MM.1S (cell line): ENCODE measurements around the gene RFX2.

Experiments
- DNase-seq: peaks from one replicate; pipeline ENCODE4 v3.0.0-alpha.2; 2015
- H2AFZ ChIP-seq: fragments of 300-600 bp; sonication (generic); 2 replicates; pipeline ENCODE4 v1.6.0; 2016; ENCODE audit warnings: antibody characterized with exemption, low read length
- H3F3A ChIP-seq: fragments of 300-600 bp; sonication (generic); 2 replicates; pipeline ENCODE4 v1.6.1; 2016; ENCODE audit warnings: mild to moderate bottlenecking, antibody characterized with exemption, low read length, moderate library complexity, mixed read lengths; ENCODE audit not compliant: insufficient read depth
- H3K27ac ChIP-seq: fragments of 300-600 bp; sonication (generic); 2 replicates; pipeline ENCODE4 v1.5.1; 2016; ENCODE audit warnings: mild to moderate bottlenecking, low read length
- H3K27me3 ChIP-seq: fragments of 300-600 bp; sonication (generic); replicated peaks from 2 replicates; pipeline ENCODE4 v1.6.0; 2016; ENCODE audit warnings: low read length; ENCODE audit not compliant: insufficient read depth
- H3K36me3 ChIP-seq: fragments of 300-600 bp; sonication (generic); replicated peaks from 2 replicates; pipeline ENCODE4 v1.6.1; 2016; ENCODE audit warnings: mild to moderate bottlenecking, low read length, mixed read lengths; ENCODE audit not compliant: insufficient read depth
- H3K4me1 ChIP-seq: fragments of 300-600 bp; sonication (generic); 2 replicates; pipeline ENCODE4 v1.6.1; 2016; ENCODE audit warnings: low read length, mixed read lengths
- H3K4me2 ChIP-seq: fragments of 300-600 bp; sonication (generic); 2 replicates; pipeline ENCODE4 v1.6.0; 2016; ENCODE audit warnings: low read depth, low read length
- H3K4me3 ChIP-seq: fragments of 300-600 bp; sonication (generic); 2 replicates; pipeline ENCODE4 v1.5.1; 2016; ENCODE audit warnings: low read length, mixed read lengths
- H3K79me2 ChIP-seq: fragments of 300-600 bp; sonication (generic); 2 replicates; pipeline ENCODE4 v1.6.1; 2016; ENCODE audit warnings: mixed run types, low read length, mixed read lengths
- H3K9ac ChIP-seq: fragments of 300-600 bp; sonication (generic); 2 replicates; pipeline ENCODE4 v1.6.1; 2016; ENCODE audit warnings: low read length, mixed read lengths
- H3K9me2 ChIP-seq: fragments of 300-600 bp; sonication (generic); replicated peaks from 2 replicates; pipeline ENCODE4 v1.6.1; 2016; ENCODE audit warnings: mild to moderate bottlenecking, low read length, mixed read lengths; ENCODE audit not compliant: insufficient read depth
- H3K9me3 ChIP-seq: fragments of 300-600 bp; sonication (generic); replicated peaks from 2 replicates; pipeline ENCODE4 v1.6.1; 2016; ENCODE audit warnings: mild to moderate bottlenecking, low read length, mixed read lengths; ENCODE audit not compliant: insufficient read depth
- H4K20me1 ChIP-seq: fragments of 300-600 bp; sonication (generic); 2 replicates; pipeline ENCODE4 v1.6.1; 2016; ENCODE audit warnings: mild to moderate bottlenecking, low read length, moderate library complexity, mixed read lengths; ENCODE audit not compliant: insufficient read depth
- EZH2 ChIP-seq: fragments of 300-600 bp; sonication (generic); optimal IDR thresholded peaks from 2 replicates; pipeline ENCODE3; 2017; ENCODE audit warnings: low read depth, mild to moderate bottlenecking, antibody characterized with exemption, low read length, mixed read lengths
- EZH2phosphoT487 ChIP-seq: fragments of 300-600 bp; sonication (generic); IDR thresholded peaks from 2 replicates; pipeline ENCODE4 v1.6.1; 2018; ENCODE audit warnings: antibody characterized with exemption, low read length
- TF ChIP-seq, protein P1 (sequence below): fragments of 300-600 bp; sonication (generic); IDR thresholded peaks from 2 replicates; pipeline ENCODE4 v1.5.1; 2016; ENCODE audit warnings: antibody characterized with exemption, low read length, mixed read lengths

Gene RFX2

DNA sequence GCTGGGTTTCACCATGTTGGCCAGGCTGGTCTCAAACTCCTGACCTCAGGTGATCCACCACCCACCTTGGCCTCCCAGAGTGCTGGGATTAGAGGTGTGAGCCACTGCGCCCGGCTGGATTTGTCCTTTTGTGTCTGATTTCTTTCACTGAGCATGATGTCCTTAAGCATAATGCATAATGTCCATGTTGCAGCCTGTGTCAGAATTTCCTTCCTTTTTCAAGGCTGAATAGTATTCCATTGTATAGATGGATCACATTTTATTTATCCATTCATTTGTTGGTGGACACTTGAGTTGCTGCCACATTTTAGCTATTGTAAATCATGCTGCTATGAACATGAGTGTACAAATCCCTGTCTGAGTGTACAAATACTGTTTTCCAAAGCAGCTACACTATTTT, 25.5 kb downstream of the RFX2 start:
- no peak overlapping the region for H3K4me3 ChIP-seq
- no peak for TF ChIP-seq EZH2phosphoT487
- no peak for TF ChIP-seq EZH2
- TF ChIP-seq, protein P1, sequence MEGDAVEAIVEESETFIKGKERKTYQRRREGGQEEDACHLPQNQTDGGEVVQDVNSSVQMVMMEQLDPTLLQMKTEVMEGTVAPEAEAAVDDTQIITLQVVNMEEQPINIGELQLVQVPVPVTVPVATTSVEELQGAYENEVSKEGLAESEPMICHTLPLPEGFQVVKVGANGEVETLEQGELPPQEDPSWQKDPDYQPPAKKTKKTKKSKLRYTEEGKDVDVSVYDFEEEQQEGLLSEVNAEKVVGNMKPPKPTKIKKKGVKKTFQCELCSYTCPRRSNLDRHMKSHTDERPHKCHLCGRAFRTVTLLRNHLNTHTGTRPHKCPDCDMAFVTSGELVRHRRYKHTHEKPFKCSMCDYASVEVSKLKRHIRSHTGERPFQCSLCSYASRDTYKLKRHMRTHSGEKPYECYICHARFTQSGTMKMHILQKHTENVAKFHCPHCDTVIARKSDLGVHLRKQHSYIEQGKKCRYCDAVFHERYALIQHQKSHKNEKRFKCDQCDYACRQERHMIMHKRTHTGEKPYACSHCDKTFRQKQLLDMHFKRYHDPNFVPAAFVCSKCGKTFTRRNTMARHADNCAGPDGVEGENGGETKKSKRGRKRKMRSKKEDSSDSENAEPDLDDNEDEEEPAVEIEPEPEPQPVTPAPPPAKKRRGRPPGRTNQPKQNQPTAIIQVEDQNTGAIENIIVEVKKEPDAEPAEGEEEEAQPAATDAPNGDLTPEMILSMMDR, result no peak

DNA sequence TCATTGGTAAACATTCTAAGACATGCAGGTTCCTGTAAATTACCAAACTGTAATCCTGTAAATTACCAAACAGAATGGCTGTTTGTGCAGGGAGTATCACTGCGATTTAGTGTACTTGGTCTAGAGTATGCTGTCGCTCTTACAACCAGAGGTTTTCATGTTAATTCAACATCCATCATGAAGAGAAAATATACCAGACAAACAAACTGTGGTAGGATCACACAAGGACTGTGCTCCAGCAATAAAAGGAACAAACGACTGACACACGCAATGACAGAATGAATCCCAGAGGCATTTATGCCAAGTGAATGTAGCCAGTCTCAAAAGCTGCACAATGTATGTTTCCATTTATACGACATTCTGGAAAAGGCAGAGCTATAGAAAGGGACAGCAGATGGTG, 31.2 kb downstream of the RFX2 start:
- Histone ChIP-seq H3F3A (no peaks in the 10 kb centered on the region), H3K27ac (no peak overlapping the region), H3K79me2 (no peaks in the 10 kb centered on the region), H3K36me3 (no peaks in the 10 kb centered on the region), H3K9me2 (no peaks in the 10 kb centered on the region), H3K9me3 (no peaks in the 10 kb centered on the region), H4K20me1 (no peaks in the 10 kb centered on the region), H3K27me3 (peaks cover 87% of the 10 kb centered on the region), H3K9ac (no peak overlapping the region), H3K4me3 (no peak overlapping the region), H3K4me2 (no peak overlapping the region), H2AFZ (no peak overlapping the region), H3K4me1 (no peaks in the 10 kb centered on the region)
- no peak for DNase-seq
- no peak for TF ChIP-seq EZH2

More for the DNA sequence above, 25.5 kb downstream of the RFX2 start:
- Histone ChIP-seq H3K4me1 (peaks cover 13% of the 10 kb centered on the region; the same call in 1 of the 2 replicates), H3K9ac (no peak overlapping the region), H3F3A (no peaks in the 10 kb centered on the region), H3K27ac (no peak overlapping the region), H4K20me1 (no peaks in the 10 kb centered on the region), H3K9me3 (no peaks in the 10 kb centered on the region), H3K27me3 (peaks cover 92% of the 10 kb centered on the region), H3K36me3 (no peaks in the 10 kb centered on the region), H3K9me2 (no peaks in the 10 kb centered on the region), H2AFZ (no peak overlapping the region), H3K79me2 (no peaks in the 10 kb centered on the region), H3K4me2 (no peak overlapping the region)
- DNase-seq, result no peak

DNA sequence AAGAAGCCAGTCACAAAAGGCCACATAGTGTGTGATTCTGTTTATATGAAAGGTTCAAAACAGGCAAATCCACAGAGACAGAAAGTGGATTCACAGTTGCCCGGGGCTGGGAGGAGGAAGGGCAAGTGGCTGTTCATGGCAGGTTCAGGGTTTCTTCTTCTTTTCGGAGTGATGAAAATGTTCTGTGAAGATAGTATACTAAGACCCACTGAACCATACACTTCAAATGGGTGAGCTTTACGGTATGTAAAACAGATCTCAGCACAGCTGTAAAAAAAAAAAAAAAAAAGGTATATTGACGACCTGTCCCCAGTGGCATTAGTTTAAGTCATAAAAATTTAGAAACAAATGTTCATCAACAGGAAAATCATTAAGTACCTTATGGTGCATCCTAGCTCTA, 32.2 kb downstream of the RFX2 start:
- Histone ChIP-seq H3K36me3 (no peaks in the 10 kb centered on the region), H3K9me3 (no peaks in the 10 kb centered on the region), H3K9ac (no peak overlapping the region), H3K79me2 (no peaks in the 10 kb centered on the region), H3K4me3 (no peak overlapping the region), H3K27me3 (peaks cover 87% of the 10 kb centered on the region), H3K27ac (no peak overlapping the region), H3K4me2 (no peak overlapping the region), H3K9me2 (no peaks in the 10 kb centered on the region), H4K20me1 (no peaks in the 10 kb centered on the region), H3F3A (no peaks in the 10 kb centered on the region), H3K4me1 (no peaks in the 10 kb centered on the region), H2AFZ (no peak overlapping the region)
- TF ChIP-seq, protein P1, result no peak
- TF ChIP-seq EZH2phosphoT487 (no peak), EZH2 (no peak)
- DNase-seq, result no peak

DNA sequence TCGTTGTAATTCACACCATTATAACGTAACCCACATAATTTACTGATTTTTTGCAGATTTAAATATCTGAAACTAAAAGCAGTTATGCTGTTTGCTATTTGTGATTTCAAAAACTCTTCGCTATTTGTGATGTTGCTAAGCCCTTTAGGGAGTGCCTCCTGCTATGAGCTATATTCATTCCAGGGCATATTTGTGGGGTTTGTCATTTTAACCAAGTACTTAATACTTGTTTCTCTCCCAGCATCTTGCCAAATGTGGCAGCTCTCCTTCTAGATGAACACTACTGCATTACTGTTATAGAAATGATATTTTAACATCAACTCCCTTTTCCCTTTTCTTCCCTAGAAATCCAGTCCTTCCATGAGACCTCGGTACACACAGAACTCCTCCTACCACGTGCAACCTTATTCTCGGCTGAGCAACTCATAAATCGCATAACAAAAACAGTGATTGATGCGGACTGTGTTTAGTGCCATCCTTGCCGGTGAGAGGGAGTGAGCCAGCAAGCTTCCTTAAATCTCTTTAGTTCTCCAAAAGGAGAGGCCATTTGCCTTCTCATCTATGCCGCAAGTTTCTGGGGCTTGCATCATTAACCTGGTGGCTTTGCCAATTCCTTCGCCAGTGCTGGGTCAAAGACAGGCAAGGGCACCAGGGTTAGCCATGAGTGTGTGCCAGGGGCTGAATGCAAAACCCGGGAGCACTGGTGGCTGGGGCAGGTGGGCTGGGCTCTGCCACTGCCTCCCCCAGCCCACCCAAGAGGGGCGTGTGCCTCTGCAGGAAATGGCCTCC, 33.4 kb downstream of the RFX2 start:
- Histone ChIP-seq H3K27me3 (peaks cover 85% of the 10 kb centered on the region), H3K79me2 (no peaks in the 10 kb centered on the region), H4K20me1 (no peaks in the 10 kb centered on the region), H3K9me2 (no peaks in the 10 kb centered on the region), H3F3A (no peaks in the 10 kb centered on the region), H3K4me1 (no peaks in the 10 kb centered on the region), H3K9me3 (no peaks in the 10 kb centered on the region), H3K27ac (no peak overlapping the region), H3K4me2 (no peak overlapping the region), H3K9ac (no peak overlapping the region), H2AFZ (no peak overlapping the region), H3K36me3 (no peaks in the 10 kb centered on the region), H3K4me3 (no peak overlapping the region)
- TF ChIP-seq EZH2phosphoT487, result no peak
- TF ChIP-seq, protein P1, result no peak
- TF ChIP-seq EZH2, result no peak
- no peak for DNase-seq
